ENCODE measurements around the gene ADRM1.

ADRM1 gene

GRCh38 chr20:62325172-62325905, 22.5 kb downstream of the ADRM1 start:
- no peak for DNase-seq

GRCh38 chr20:62326559-62326958, 23.8 kb downstream of the ADRM1 start:
- no peak for DNase-seq

- no peak for DNase-seq
Measured at GRCh38 chr20:62326959-62327725, 24.3 kb downstream of the ADRM1 start.

- DNase-seq, result no peak
Measured at GRCh38 chr20:62327726-62328495, 25.1 kb downstream of the ADRM1 start.

GRCh38 chr20:62328684-62329388, 26.0 kb downstream of the ADRM1 start:
- no peak for DNase-seq

- DNase-seq, result no peak
Measured at GRCh38 chr20:62329389-62330377, 26.9 kb downstream of the ADRM1 start.

- no peak for DNase-seq
Measured at GRCh38 chr20:62330576-62331317, 27.9 kb downstream of the ADRM1 start.

- no peak for DNase-seq
Measured at GRCh38 chr20:62331347-62331746, 28.6 kb downstream of the ADRM1 start.

- DNase-seq, result no peak
Measured at GRCh38 chr20:62332421-62332820, 29.6 kb downstream of the ADRM1 start.

GRCh38 chr20:62332989-62333819, 30.4 kb downstream of the ADRM1 start:
- DNase-seq, result no peak

- DNase-seq, result no peak
Measured at GRCh38 chr20:62333820-62334595, 31.2 kb downstream of the ADRM1 start.

GRCh38 chr20:62334881-62335280, 32.1 kb downstream of the ADRM1 start:
- DNase-seq, result no peak

GRCh38 chr20:62335532-62335931, 32.7 kb downstream of the ADRM1 start:
- no peak for DNase-seq

- no peak for DNase-seq
Measured at GRCh38 chr20:62336329-62336728, 33.5 kb downstream of the ADRM1 start.

GRCh38 chr20:62336775-62337557, 34.2 kb downstream of the ADRM1 start:
- no peak for DNase-seq

- no peak for DNase-seq
Measured at GRCh38 chr20:62337558-62338293, 34.9 kb downstream of the ADRM1 start.

GRCh38 chr20:62338294-62338620, 35.5 kb downstream of the ADRM1 start:
- no peak for DNase-seq

- no peak for DNase-seq
Measured at GRCh38 chr20:62339647-62340062, 36.9 kb downstream of the ADRM1 start.
